ENCODE results near the gene TRIM63.

TRIM63 gene

GRCh38 chr1:26084091-26084561 lies 16.7 kb upstream of the TRIM63 start:
- no peak for DNase-seq

GRCh38 chr1:26083208-26083607 lies 15.8 kb upstream of the TRIM63 start:
- DNase-seq, result no peak

GRCh38 chr1:26082020-26082350 lies 14.6 kb upstream of the TRIM63 start:
- DNase-seq, result no peak

GRCh38 chr1:26081267-26082019 lies 14.0 kb upstream of the TRIM63 start:
- DNase-seq, result no peak

GRCh38 chr1:26079960-26080814 lies 12.8 kb upstream of the TRIM63 start:
- no peak for DNase-seq

GRCh38 chr1:26079178-26079563 lies 11.7 kb upstream of the TRIM63 start:
- no peak for DNase-seq

- DNase-seq, result no peak
Measured at GRCh38 chr1:26078286-26079177, 11.1 kb upstream of the TRIM63 start.

- no peak for DNase-seq
Measured at GRCh38 chr1:26077524-26077923, 10.1 kb upstream of the TRIM63 start.

- DNase-seq, result no peak
Measured at GRCh38 chr1:26075421-26076144, 8.2 kb upstream of the TRIM63 start.

- DNase-seq, result no peak
Measured at GRCh38 chr1:26072305-26072704, 4.9 kb upstream of the TRIM63 start.

- DNase-seq, result no peak
Measured at GRCh38 chr1:26070963-26071342, 3.5 kb upstream of the TRIM63 start.

- no peak for DNase-seq
Measured at GRCh38 chr1:26070296-26070962, 3.0 kb upstream of the TRIM63 start.

- no peak for DNase-seq
Measured at GRCh38 chr1:26069941-26070295, 2.5 kb upstream of the TRIM63 start.

- no peak for DNase-seq
Measured at GRCh38 chr1:26066857-26067256, 573 bp downstream of the TRIM63 start.

- no peak for DNase-seq
Measured at GRCh38 chr1:26066160-26066559, 1.3 kb downstream of the TRIM63 start.

- DNase-seq, result no peak
Measured at GRCh38 chr1:26064553-26064952, 2.9 kb downstream of the TRIM63 start.

GRCh38 chr1:26060832-26061574 lies 6.4 kb downstream of the TRIM63 start:
- DNase-seq, result no peak

GRCh38 chr1:26059906-26060305 lies 7.5 kb downstream of the TRIM63 start:
- DNase-seq, result no peak

GRCh38 chr1:26058052-26058595 lies 9.3 kb downstream of the TRIM63 start:
- no peak for DNase-seq

- no peak for DNase-seq
Measured at GRCh38 chr1:26057189-26057588, 10.2 kb downstream of the TRIM63 start.

GRCh38 chr1:26055041-26055440 lies 12.4 kb downstream of the TRIM63 start:
- no peak for DNase-seq
